C4-2B (cell line): ENCODE results near the gene ZNF277.

Experiments used
- ZFX ChIP-seq: fragments of 450-650 bp; IDR thresholded peaks from 2 replicates; pipeline ENCODE4 v1.6.1; 2017
- TF ChIP-seq, protein P1 (sequence below): fragments of 450-650 bp; conservative IDR thresholded peaks from 2 replicates; pipeline ENCODE4 v1.5.1; 2017; ENCODE audit warnings: mild to moderate bottlenecking

DNA sequence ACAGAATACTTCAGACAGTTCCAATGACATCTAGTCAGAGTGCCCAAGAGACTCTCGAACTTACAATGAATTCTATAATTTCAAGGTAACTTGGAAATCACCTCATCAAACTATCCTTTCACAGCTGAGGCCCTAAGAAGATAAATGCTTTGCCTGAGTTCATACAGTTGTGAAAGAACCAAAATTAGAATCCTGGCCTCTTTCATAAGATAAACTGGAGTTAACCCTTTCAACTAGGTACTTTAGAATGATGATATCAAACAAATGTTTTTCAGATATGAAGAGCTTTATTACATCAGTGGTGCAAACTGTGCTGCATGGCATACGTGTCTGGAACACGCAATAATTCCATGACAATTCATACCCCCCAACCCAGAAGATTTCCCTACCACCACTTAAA, 18.2 kb upstream of the ZNF277 start:
- TF ChIP-seq, protein P1, sequence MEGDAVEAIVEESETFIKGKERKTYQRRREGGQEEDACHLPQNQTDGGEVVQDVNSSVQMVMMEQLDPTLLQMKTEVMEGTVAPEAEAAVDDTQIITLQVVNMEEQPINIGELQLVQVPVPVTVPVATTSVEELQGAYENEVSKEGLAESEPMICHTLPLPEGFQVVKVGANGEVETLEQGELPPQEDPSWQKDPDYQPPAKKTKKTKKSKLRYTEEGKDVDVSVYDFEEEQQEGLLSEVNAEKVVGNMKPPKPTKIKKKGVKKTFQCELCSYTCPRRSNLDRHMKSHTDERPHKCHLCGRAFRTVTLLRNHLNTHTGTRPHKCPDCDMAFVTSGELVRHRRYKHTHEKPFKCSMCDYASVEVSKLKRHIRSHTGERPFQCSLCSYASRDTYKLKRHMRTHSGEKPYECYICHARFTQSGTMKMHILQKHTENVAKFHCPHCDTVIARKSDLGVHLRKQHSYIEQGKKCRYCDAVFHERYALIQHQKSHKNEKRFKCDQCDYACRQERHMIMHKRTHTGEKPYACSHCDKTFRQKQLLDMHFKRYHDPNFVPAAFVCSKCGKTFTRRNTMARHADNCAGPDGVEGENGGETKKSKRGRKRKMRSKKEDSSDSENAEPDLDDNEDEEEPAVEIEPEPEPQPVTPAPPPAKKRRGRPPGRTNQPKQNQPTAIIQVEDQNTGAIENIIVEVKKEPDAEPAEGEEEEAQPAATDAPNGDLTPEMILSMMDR = no peak
- no peak for TF ChIP-seq ZFX
